SH-SY5Y (cell line): ENCODE results near the gene PIWIL1.

Source experiments
- GATA2 ChIP-seq: IDR thresholded peaks from 2 replicates; pipeline ENCODE4 v1.6.1; 2011; ENCODE audit warnings: mild to moderate bottlenecking, low read depth, low read length
- GATA3 ChIP-seq: IDR thresholded peaks from 2 replicates; pipeline ENCODE4 v1.6.1; 2011; ENCODE audit warnings: low read depth, mild to moderate bottlenecking, low read length, moderate library complexity

The PIWIL1 gene

GRCh38 chr12:130420071-130420470 lies 82.4 kb downstream of the PIWIL1 start:
- TF ChIP-seq GATA2 (no peak), GATA3 (no peak)

GRCh38 chr12:130421896-130422295 lies 84.2 kb downstream of the PIWIL1 start:
- TF ChIP-seq GATA3 (no peak), GATA2 (no peak)
